GM18505 (cell line): ENCODE results near the gene AOAH.

ENCODE experiments used
- ATAC-seq: cut with Tn5 transposase; IDR thresholded peaks from one replicate; pipeline ENCODE4 v1.9.1; 2021; ENCODE audit not compliant: unreplicated experiment
- POLR2A ChIP-seq: IDR thresholded peaks from 4 replicates; pipeline ENCODE4 v1.6.1; 2011; ENCODE audit warnings: borderline replicate concordance; ENCODE audit not compliant: insufficient read depth, insufficient read length; ENCODE audit errors: extremely low read depth

The AOAH gene

GRCh38 chr7:36636126-36636525, 88.2 kb downstream of the AOAH start:
- ATAC-seq: no peak
- TF ChIP-seq POLR2A: no peak

GRCh38 chr7:36635091-36635490, 89.2 kb downstream of the AOAH start:
- no peak for TF ChIP-seq POLR2A

GRCh38 chr7:36633377-36633776, 90.9 kb downstream of the AOAH start:
- ATAC-seq: no peak
- TF ChIP-seq POLR2A: no peak

More at GRCh38 chr7:36635091-36635490, 89.2 kb downstream of the AOAH start:
- ATAC-seq: no peak

GRCh38 chr7:36630112-36630650, 94.1 kb downstream of the AOAH start:
- TF ChIP-seq POLR2A: no peak
- ATAC-seq: no peak

DNA sequence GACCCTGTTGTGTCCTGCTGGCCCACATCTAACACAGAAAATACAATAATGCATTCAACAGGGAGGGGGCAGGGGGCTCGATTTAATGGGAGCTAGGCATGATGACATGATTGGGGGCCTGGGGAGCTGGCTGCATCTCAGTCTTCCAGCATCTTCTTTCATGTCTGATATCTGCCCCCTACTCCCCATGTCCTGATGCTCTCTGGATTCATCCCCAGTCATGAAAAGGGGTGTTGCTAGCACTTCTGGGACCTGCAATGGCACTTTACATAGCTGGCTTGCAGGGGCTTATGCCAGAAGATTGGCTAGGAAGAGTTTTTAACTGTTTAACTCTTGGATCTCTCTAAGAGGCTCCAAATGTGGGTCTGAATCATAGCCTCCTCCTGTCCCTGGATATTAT, 94.9 kb downstream of the AOAH start:
- TF ChIP-seq POLR2A: no peak
- no peak for ATAC-seq

- TF ChIP-seq POLR2A: no peak
- no peak for ATAC-seq
These were observed 96.5 kb downstream of the AOAH start for GRCh38 chr7:36627836-36628235.

DNA sequence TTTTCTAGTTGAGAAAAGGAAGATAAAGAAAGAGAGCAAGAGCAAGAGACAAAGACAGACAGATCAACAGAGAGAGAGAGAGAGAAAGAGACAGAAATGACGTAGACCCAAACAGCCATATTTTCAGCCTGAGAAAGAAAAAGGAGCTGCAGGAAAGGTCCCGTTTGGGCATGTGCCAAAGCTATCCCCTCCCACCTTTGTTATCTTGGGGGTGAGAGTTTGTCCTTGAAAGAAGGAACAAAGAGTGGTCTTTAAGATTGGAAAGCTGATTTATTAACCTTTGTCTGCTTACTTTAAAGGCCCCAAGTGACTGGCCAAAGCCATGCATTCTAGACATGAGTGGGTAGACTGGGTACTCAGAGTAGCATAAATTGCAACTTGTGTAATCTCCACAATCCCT, 98.2 kb downstream of the AOAH start:
- TF ChIP-seq POLR2A: no peak
- ATAC-seq: no peak

DNA sequence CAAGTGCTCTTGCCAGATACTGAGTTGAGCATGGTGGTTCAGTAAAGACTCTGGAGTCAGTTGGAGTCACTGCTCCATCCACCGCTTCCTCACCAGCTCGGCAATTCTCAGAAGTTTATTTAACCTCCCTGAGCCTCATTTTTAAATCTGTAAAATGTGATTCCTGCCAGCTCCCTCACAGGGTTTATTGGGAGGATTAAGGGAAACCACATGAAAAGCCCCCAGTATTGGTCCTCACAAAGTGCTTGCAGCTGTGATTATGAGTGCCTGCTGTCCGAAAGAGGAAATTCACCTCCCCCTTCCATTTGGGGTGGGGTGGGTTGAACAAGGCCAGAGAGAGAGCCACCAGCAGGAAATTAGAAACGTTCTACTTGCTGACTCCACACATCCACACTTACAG, 99.0 kb downstream of the AOAH start:
- no peak for ATAC-seq
- TF ChIP-seq POLR2A: no peak

GRCh38 chr7:36623247-36623646, 101.0 kb downstream of the AOAH start:
- no peak for ATAC-seq
- TF ChIP-seq POLR2A: no peak

DNA sequence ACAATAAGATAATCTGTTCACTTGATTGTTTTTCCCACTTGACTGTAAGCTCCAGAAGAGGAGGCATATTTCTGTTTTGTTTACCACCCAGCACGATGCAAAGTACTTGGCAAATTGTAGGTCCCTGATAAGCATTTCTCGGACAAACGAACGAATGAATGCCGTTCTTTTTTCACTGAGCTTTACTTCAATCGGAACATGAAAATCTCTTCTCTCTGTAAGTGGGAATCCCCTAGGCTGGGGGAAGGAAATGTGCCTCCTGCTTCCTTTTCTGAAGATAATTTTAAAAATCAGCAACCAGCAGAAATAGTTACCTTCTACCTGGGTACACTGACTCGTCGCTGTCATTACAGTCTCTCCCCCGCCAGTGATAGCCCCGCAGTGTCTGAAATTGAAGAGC, 102.9 kb downstream of the AOAH start:
- no peak for TF ChIP-seq POLR2A
- no peak for ATAC-seq

- no peak for ATAC-seq
- TF ChIP-seq POLR2A: no peak
These were observed 104.1 kb downstream of the AOAH start for GRCh38 chr7:36620166-36620708.

- no peak for TF ChIP-seq POLR2A
- no peak for ATAC-seq
These were observed 106.9 kb downstream of the AOAH start for GRCh38 chr7:36617408-36617807.

- no peak for TF ChIP-seq POLR2A
- no peak for ATAC-seq
These were observed 108.3 kb downstream of the AOAH start for GRCh38 chr7:36615852-36616540.

- no peak for ATAC-seq
- no peak for TF ChIP-seq POLR2A
These were observed 109.3 kb downstream of the AOAH start for GRCh38 chr7:36614959-36615358.
